HG02571 (cell line): ENCODE data around the gene ARMC9.

ENCODE experiments used
- ATAC-seq: cut with Tn5 transposase; IDR thresholded peaks from one replicate; pipeline ENCODE4 v1.9.1; 2021; ENCODE audit warnings: mild to moderate bottlenecking, moderate library complexity; ENCODE audit not compliant: unreplicated experiment

The ARMC9 gene

GRCh38 chr2:231410293-231411004 lies 212.0 kb downstream of the ARMC9 start:
- ATAC-seq, result no peak

GRCh38 chr2:231411237-231411636 lies 212.8 kb downstream of the ARMC9 start:
- no peak for ATAC-seq

- ATAC-seq, result peak; percentile 96
Measured at GRCh38 chr2:231411831-231412617, 213.6 kb downstream of the ARMC9 start.

DNA sequence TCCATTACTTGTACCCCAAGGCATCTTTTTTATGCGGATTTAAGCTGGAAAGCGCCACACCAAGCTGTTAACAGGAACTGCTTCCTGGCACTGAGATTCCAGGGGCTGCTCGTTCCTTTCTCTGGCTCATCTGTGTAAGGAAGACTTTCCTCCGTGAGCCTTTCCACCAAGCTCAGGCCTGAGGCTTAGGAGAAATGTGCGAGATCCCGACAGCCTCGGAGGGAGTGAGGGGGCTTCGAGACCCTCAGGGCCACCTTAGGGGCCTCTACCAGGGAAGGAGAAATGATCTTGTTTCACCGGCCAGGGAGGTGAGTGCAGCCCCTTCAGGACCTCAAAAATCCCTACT lies 214.2 kb downstream of the ARMC9 start:
- no peak for ATAC-seq

- no peak for ATAC-seq
Measured at GRCh38 chr2:231413456-231413855, 215.0 kb downstream of the ARMC9 start.

- no peak for ATAC-seq
Measured at GRCh38 chr2:231413921-231414476, 215.6 kb downstream of the ARMC9 start.

DNA sequence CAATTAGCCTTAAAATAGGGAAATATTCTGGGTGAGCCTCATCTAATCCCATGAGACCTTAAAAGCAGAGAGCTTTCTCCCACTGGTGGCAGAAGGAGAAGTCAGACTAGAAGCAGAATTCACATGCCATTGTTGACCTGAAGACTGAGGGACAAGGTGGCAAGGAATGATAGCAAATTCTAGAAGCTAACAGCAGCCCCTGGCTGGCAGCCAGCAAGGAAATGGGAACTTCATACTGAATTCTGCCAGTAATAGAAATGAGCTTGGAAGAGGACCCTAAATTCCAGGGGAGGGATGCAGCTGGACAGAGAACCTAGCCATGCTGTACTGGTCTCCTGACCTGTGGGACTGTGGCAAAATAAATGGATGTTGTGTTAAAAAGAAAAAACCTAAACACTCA lies 216.6 kb downstream of the ARMC9 start:
- no peak for ATAC-seq

- ATAC-seq, result no peak
Measured at GRCh38 chr2:231418820-231419640, 220.6 kb downstream of the ARMC9 start.

- ATAC-seq, result no peak
Measured at GRCh38 chr2:231421051-231421580, 222.7 kb downstream of the ARMC9 start.

DNA sequence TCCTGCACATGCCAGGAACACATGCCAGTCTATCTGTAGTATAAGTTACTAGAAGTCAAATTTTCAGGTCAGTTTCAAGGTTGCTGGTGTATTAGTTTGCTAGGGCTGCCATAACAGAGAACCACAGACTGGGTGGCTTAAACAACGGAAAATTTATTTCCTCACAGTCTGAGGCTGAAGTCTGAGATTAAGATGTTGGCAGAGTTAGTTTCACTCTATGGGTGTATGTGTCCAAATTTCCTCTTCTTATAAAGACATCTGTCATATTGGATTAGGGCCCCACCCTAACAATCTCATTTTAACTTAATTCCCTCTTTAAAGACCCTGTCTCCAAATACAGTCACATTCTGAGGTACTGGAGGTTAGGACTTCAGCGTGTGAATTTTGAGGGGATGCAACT lies 223.6 kb downstream of the ARMC9 start:
- no peak for ATAC-seq

GRCh38 chr2:231423176-231423575 lies 224.7 kb downstream of the ARMC9 start:
- no peak for ATAC-seq
